Stimulated activated CD4-positive, alpha-beta T cell treated with anti-CD3 and anti-CD28 coated beads, TNF-alpha, amount 100 ng/mL, for 24 hours (primary cell): ENCODE results near the gene SHD.
"Not testable (repeated sequence)": the region's sequence is repeated elsewhere in the genome, so short reads cannot be mapped to it uniquely, and the experiment has no call there.

Source experiments
- DNase-seq, 3 experiments: peaks; one replicate each; pipeline ENCODE4 v3.0.0-alpha.2; 2020; ENCODE audit warnings: low read depth in 3 of 3

Gene SHD

DNA sequence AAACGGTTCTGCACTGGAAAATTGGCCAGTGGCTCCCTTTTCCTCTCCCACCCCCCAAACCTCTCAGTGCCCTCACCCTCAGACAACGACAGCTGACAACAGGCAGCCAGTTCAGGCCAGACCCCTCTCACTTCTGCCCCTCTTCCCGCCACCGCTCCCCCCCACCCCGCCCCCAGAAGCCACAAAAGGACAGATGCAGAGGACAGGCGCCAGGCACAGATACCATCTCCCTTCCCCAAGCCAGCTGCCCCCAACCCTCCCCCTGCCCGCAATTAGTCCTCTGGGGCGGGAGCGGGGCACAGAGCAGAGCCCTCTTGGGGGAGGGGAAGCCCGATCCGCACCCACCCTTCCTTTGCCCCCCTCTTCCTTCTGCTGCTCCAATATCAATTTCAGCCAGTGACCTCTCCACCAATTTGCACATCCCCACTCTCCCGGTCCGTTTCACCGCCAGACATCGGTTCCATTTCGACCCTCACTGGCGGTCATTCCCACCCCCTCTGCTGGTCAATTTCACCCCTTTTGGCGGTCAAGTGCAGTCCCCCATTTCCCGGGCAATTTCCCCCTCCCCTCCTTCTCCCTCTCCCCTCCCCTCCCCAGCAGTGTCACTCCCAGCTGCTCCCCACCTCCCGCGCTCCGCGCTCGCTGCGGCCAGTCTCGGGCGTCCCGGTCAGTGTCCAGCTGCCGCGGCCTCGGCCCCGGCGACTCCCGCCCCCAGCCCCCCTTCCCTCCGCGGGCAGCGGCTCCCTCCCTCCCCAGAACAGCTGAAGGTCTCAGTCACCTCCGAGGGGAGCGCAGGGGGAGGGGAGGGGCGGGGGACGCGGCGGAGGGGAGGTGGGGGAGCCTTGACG, at the start of gene SHD:
Gene SHD, plus strand, starts transcription at position 848 of the 848 bp plus-strand sequence. CDS start 798 bp downstream, outside the sequence.
- no peak for DNase-seq

- not testable (repeated sequence) for DNase-seq
Observed at GRCh38 chr19:4230237-4230636, 48.8 kb upstream of the SHD start.

GRCh38 chr19:4231521-4231920, 47.5 kb upstream of the SHD start:
- DNase-seq = not testable (repeated sequence)

DNA sequence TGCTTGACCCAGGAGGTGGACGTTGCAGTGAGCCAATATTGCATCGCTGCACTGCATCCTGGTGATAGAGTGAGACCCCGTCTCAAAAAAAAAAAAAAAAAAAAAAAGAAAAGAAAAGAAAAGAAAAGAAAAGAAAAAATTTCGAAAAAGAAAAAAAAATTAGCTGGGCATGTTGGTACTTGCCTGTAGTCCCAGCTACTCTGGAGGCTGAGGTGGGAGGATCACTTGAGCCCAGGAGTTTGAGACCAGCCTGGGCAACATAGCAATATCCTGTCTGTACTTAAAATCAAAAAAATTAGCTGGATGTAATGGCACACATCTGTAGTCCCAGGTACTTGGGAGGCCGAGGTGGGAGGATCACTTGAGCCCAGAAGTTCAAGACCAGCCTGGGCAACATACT, 46.9 kb upstream of the SHD start:
- DNase-seq = not testable (repeated sequence)

DNA sequence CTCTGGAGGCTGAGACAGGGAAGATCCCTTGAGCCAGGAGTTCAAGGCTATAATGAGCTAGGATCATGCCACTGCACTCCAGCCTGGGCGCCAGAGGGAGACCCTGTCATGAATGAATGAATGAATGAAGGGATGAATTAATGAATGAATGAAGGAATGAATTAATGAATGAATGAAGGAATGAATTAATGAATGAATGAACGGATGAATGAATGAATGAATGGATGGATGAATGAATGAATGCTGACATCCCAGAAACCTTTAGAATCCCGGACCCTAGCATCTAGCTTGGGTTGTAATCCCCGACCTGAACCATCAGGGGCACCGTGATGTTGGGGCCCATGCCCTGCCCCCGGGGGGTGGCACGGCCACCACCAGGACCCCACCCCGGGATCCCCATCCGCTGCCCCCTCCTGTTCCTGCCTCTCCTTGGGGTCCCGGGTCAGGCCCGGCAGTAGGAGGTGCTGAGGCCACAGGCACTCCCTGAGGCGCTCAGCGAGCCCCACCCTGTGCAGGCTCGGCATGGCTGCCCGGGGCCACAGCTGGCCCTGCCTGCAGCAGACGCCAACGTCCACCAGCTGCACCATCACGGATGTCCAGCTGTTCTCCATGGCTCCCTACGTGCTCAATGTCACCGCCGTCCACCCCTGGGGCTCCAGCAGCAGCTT, 46.3 kb upstream of the SHD start:
- no peak for DNase-seq

DNA sequence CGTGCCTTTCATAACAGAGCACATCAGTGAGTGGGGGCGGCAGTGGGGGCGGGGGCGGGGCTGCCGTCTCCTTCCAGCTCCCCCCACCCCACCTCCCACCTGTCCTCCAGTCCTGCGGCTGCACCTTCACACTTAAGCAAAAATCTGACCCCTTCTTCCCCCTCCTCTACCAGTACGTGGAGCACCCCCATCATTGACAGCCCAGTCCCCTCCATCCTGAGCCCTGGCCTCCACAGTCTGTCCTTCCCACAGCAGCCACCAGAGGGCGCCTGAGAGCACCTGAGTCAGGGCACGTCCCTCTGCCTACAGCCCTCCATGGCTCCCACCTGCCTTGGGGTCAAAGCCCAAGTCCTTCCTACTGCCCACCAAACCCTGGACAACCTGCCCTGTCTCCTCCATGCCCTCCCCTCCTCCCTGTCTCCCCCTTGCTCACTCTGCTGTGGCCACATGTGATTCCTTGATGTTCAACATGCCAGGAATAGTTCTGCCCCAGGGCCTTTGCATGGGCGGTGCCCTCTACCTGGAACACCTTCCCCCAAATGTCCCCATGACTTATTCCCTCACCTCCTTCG, 45.7 kb upstream of the SHD start:
- DNase-seq = peak; percentile 46 to 77 (median 57)

DNA sequence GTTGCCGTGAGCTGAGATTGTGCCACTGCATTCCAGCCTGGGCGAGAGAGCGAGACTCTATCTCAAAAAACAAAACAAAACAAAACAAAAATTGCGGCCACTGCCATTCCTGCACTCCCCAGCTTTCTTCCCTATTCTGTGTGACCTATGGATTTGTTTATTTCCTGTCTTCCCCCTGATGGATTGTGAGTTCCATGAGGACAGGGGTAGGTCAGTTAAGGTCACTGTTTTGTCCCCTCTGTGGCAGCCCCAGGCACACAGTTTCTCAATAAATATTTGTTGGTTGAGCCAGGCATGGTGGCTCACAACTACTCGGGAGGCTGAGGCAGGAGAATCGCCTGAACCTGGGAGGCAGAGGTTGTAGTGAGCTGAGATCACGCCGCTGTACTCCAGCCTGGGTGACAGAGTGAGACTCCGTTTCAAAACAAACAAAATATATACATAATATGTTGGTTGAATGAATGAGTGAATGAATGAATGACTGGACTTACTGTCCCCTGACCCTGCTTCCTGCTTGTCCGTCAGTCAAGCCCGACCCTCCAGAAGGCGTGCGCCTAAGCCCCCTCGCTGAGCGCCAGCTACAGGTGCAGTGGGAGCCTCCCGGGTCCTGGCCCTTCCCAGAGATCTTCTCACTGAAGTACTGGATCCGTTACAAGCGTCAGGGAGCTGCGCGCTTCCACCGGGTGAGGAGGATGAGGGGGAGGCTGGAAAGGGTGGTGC, 44.8 kb upstream of the SHD start:
- no peak for DNase-seq

GRCh38 chr19:4234862-4235201, 44.2 kb upstream of the SHD start:
- DNase-seq = no peak

DNA sequence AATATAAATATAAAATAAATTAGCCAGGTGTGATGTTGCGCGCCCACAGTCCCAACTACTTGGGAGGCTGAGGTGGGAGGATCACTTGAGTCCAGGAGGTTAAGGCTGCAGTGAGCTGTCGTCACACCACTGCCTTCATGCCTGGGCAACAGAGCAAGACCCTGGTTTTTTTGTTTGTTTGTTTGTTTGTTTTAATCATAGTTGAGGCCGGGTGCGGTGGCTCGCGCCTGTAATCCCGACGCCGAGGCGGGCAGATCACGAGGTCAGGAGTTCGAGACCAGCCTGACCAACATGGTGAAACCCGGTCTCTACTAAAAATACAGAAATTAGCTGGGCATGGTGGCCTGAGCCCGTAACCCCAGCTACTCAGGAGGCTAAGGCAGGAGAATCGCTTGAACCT, 41.6 kb upstream of the SHD start:
- DNase-seq = not testable (repeated sequence)

DNA sequence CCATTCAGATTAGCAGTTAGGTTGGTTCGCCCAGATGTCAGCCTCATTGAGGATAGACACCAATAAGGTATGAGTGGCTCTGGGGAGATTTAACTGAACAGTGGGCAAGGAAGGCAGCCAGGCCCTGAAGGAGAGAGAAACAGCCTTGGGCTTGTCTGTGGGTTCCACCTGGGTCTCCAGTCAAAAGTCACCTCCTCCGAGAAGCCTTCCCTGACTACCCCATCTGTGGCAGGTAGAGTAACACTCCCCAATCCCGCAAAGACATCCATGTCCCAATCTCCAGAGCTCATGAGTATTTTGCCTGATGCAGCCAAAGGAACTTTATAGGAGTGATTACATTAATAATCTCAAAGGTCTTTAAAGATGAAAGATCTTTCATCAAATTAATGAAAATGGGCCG, 40.2 kb upstream of the SHD start:
- no peak for DNase-seq

GRCh38 chr19:4241824-4242430, 37.1 kb upstream of the SHD start:
- no peak for DNase-seq

DNA sequence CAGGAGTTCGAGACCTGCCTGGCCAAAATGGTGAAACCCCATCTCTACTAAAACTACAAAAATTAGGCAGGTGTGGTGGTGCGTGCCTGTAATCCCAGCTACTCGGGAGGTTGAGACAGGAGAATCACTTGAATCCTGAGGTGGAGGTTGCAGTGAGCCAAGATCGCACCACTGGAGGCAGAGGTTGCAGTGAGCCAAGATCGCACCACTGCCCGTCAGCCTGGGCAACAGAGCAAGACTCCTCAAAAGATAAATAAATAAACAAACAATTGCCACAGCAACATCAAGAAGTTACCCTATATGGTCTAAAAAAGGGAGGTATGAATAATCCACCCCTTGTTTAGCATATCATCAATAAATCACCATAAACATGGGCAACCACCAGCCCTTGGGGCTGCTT, 33.1 kb upstream of the SHD start:
- DNase-seq = not testable (repeated sequence)

DNA sequence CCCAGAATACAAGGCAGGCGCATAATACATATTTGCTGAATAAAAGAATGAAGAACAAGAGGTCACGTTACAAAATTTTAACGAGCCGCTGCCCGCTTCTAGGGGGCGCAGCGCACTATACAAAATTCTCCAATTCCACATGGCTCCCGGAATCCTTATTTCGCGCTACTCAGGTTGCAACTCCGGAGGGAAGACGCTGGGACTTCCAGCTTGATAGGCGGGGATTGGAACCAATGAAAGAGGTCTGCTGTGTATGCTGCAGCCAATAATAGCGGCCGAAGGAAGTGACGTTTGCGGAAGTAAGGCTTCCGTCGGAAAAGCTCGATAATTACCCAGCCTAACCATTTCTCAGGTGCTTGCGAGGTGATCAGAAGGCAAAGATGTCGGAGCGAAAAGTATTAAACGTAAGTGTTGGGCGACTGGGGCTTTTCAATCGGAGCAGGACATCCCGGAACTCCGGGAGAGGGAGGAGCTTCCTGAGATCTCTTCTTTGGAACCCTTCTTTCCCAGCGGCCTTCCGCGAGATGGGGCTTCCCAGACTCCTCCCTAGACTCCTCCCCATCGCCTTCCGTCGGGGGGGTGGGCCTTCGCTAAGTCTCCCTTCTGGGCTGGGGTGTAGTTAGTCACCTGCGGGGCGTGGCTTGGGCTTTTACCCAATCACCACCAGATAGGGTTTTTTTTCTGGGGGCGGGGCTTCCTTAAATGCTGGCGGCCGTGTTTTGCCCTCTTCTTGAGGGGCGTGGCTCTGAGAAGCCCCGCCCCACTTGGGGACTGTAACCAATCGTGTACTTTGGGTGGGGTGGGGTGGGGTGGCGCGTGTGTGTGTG, 32.1 kb upstream of the SHD start, which contains the start of gene YJU2:
Gene YJU2, plus strand, starts transcription at position 314 of the 827 bp plus-strand sequence. Its CDS starts 67 bp downstream, at position 381.
- DNase-seq = peak; percentile 98 to 99 (median 98)

DNA sequence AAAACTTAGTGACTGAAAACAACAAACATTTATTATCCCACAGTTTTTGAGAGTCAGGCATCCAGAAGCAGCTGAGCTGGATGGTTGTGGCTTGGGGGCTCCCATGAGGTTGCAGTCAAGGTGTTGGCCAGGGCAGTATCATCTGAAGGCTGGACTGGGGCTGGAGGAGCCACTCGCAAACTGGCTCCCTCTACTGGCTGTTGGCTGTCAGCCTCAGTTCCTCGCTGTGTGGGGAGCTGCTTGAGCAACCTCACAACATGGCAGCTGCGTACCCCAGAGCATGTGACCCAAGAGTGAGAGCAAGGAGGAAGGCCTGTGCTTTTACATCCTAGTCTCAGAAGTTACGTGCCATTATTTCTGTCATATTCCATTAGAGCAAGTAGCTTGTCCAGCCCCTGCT, 22.5 kb upstream of the SHD start:
- DNase-seq = no peak

DNA sequence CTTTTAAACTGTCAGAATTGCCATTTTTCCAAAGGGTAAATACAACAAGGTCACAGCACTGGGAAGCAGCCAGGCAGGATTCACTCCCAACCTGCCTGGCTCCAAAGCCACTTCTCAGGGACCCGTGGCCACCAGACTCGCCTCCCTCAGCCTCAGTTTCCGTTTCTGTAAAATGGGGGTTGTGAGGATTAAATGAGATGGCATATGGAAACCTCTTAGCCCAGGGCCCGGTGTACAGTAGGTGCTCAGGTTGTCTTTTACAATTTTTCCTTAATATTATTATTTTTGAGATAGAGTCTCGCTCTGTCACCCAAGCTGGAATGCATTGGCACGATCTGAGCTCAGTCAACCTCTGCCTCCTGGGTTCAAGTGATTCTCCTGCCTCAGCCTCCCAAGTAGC, 22.0 kb upstream of the SHD start:
- no peak for DNase-seq

- no peak for DNase-seq
Observed at GRCh38 chr19:4258181-4258580, 20.9 kb upstream of the SHD start.

DNA sequence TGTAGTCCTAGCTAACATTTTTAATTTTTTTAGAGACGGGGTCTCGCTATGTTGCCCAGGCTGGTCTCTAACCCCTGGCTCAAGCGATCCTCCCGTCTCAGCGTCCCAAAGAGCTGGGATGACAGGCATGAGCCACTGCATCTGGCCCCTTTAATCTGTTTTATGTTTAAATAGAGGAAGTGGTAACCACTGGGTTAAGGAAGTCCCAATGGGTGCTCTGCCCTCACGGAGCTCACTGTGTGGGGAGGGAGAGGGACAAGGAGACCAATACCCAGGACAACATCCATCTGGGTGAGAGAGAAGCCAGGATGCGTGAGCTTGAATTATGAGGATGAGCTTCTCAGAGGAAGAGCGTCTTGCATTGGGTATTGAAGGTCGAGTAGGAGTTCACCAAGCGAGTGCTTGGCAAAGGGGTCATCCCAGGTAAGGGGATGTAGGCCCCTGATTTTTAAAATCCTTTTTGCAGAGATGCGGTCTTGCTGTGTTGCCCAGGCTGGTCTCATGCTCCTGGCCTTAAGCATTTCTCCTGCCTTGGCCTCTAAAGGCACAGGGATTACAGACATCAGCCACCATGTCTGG, 18.4 kb upstream of the SHD start:
- no peak for DNase-seq

DNA sequence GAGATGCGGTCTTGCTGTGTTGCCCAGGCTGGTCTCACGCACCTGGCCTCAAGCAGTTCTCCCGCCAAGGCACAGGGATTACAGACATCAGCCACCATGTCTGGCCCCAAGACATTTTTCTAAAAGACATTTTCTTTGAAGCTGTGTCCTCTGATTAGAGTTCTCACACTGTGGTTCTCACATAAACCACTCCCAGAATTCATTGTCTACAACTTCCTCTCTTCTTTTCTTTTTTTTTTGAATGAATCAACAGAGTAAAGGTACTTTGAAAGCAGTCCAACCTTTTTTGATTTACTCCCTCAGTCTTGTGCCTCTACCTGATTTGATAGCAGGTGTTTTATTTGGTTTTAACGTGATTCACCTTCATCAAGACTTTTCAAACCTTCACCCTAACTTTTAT, 14.3 kb upstream of the SHD start:
- no peak for DNase-seq

- DNase-seq = no peak
Observed at GRCh38 chr19:4266253-4267000, 12.6 kb upstream of the SHD start.
